ENCODE data around the gene DPY19L3.

The DPY19L3 gene

GRCh38 chr19:32406161-32407003 lies 812 bp downstream of the DPY19L3 start:
- DNase-seq (ENCODE audit: low read depth), result no peak
- peak overlapping the region; percentile 91 for H3K4me3 ChIP-seq (ENCODE audit: low read depth, low read length)
- TF ChIP-seq CTCF (conservative IDR thresholded peaks at IDR 0.05; ENCODE audit: low read depth, low read length), result no peak

- H3K4me3 ChIP-seq (ENCODE audit: low read depth, low read length), result peak overlapping the region; percentile 91
- peak; percentile 31 for DNase-seq (ENCODE audit: low read depth)
- TF ChIP-seq CTCF (conservative IDR thresholded peaks at IDR 0.05; ENCODE audit: low read depth, low read length), result no peak
These were observed 1.7 kb downstream of the DPY19L3 start for GRCh38 chr19:32407004-32407992.

GRCh38 chr19:32415246-32415645 lies 9.7 kb downstream of the DPY19L3 start:
- H3K4me3 ChIP-seq (ENCODE audit: low read depth, low read length), result no peak overlapping the region
- no peak for DNase-seq (ENCODE audit: low read depth)
- no peak for TF ChIP-seq CTCF (conservative IDR thresholded peaks at IDR 0.05; ENCODE audit: low read depth, low read length)

- TF ChIP-seq CTCF (conservative IDR thresholded peaks at IDR 0.05; ENCODE audit: low read depth, low read length), result no peak
- H3K4me3 ChIP-seq (ENCODE audit: low read depth, low read length), result no peak overlapping the region
- DNase-seq (ENCODE audit: low read depth), result no peak
These were observed 10.1 kb downstream of the DPY19L3 start for GRCh38 chr19:32415669-32416068.

- TF ChIP-seq CTCF (conservative IDR thresholded peaks at IDR 0.05; ENCODE audit: low read depth, low read length), result no peak
- no peak overlapping the region for H3K4me3 ChIP-seq (ENCODE audit: low read depth, low read length)
- no peak for DNase-seq (ENCODE audit: low read depth)
These were observed 11.3 kb downstream of the DPY19L3 start for GRCh38 chr19:32416749-32417456.

- no peak for TF ChIP-seq CTCF (conservative IDR thresholded peaks at IDR 0.05; ENCODE audit: low read depth, low read length)
- no peak for DNase-seq (ENCODE audit: low read depth)
- H3K4me3 ChIP-seq (ENCODE audit: low read depth, low read length), result no peak overlapping the region
These were observed 12.6 kb downstream of the DPY19L3 start for GRCh38 chr19:32418155-32418554.
